ENCODE data around the gene PLD1.

DNA sequence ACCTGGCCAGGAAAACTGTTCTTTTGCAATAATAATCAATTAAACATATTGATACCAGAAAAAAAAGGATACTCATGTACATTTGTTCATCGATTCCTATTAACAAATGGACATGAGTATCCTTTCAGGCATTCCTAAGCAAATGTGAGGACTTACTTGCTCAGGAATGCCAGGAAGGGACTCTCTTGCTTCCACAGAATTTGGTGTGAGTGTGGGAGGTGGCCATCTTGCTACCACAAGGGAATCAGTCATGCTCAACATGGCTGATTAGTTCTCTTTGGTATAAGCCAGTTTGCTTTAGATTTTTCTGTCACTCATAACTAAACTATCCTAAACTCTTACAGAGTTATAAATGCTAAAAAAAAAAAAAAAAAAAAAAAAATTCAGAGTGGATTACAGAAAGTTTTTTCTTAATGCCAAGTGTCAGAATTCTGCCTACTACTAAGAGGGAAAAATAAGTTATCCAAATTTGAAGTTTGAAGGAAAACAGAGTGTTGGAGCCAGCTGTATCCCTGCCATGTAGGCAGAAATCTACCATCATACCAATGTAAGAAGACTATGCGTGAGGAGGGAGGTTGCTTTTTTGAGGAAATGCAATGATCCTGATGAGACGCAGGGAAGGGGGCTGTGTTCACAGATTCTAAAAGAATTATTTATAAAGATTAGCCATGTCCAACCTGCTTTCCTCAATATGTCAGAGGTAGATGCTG is 98.7 kb downstream of the PLD1 start:
- no peak for TF ChIP-seq CTCF (IDR thresholded peaks at IDR 0.05 in 2 of 3, conservative IDR thresholded peaks at IDR 0.05 in 1 of 3; ENCODE audit: control insufficient read depth in 2 of 3, extremely low read depth in 1 of 3, insufficient read depth in 1 of 3, low read depth in 3 of 3, low read length in 3 of 3)
- TF ChIP-seq, protein P1, sequence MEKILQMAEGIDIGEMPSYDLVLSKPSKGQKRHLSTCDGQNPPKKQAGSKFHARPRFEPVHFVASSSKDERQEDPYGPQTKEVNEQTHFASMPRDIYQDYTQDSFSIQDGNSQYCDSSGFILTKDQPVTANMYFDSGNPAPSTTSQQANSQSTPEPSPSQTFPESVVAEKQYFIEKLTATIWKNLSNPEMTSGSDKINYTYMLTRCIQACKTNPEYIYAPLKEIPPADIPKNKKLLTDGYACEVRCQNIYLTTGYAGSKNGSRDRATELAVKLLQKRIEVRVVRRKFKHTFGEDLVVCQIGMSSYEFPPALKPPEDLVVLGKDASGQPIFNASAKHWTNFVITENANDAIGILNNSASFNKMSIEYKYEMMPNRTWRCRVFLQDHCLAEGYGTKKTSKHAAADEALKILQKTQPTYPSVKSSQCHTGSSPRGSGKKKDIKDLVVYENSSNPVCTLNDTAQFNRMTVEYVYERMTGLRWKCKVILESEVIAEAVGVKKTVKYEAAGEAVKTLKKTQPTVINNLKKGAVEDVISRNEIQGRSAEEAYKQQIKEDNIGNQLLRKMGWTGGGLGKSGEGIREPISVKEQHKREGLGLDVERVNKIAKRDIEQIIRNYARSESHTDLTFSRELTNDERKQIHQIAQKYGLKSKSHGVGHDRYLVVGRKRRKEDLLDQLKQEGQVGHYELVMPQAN (conservative IDR thresholded peaks at IDR 0.05): no peak
- TF ChIP-seq ETV6 (conservative IDR thresholded peaks at IDR 0.05 in 1 of 2, IDR thresholded peaks at IDR 0.05 in 1 of 2; ENCODE audit: borderline replicate concordance in 1 of 2, low read depth in 1 of 2): no peak

All from GM12878 (cell line).